HepG2 (cell line): ENCODE measurements around the gene PRIMPOL. TPM values are rescaled to one million over a fixed set of nuclear protein-coding genes. Genes with fewer than 3 reads are reported as not detected.
A peak's percentile ranks its signal among the peaks of the same experiment; 100 is the strongest.

Experiments
- CSRNP1 ChIP-seq: sonication (generic); formaldehyde crosslinking; IDR thresholded peaks from 2 replicates; pipeline ENCODE4 v1.8.1; 2023; ENCODE audit warnings: mild to moderate bottlenecking, missing genetic modification reagents
- CTCF ChIP-seq: sonication (generic); formaldehyde crosslinking; IDR thresholded peaks from 2 replicates; pipeline ENCODE4 v1.5.0; 2020; ENCODE audit warnings: mild to moderate bottlenecking, missing genetic modification reagents, moderate library complexity
- KLF12 ChIP-seq: sonication (generic); formaldehyde crosslinking; IDR thresholded peaks from 2 replicates; pipeline ENCODE4 v1.4.0; 2020; ENCODE audit warnings: missing genetic modification reagents, borderline replicate concordance
- MAFK ChIP-seq, 2 experiments: IDR thresholded peaks in 1 of 2; conservative IDR thresholded peaks in 1 of 2; 2 replicates each; pipeline ENCODE4 v1.6.1; 2011; ENCODE audit warnings: improper control_type of control experiment in 2 of 2, low read length in 2 of 2
- RELA ChIP-seq: sonication (generic); formaldehyde crosslinking; IDR thresholded peaks from 2 replicates; pipeline ENCODE4 v1.4.0; 2020; ENCODE audit warnings: missing genetic modification reagents
- TFE3 ChIP-seq: IDR thresholded peaks from 2 replicates; pipeline ENCODE4 v1.6.1; 2016
- ZBTB39 ChIP-seq: sonication (generic); formaldehyde crosslinking; IDR thresholded peaks from 2 replicates; pipeline ENCODE4 v1.5.0; 2020; ENCODE audit warnings: missing genetic modification reagents
- ZMAT5 ChIP-seq: sonication (generic); formaldehyde crosslinking; IDR thresholded peaks from 2 replicates; pipeline ENCODE4 v1.5.0; 2020; ENCODE audit warnings: mild to moderate bottlenecking, low read depth, missing genetic modification reagents, borderline replicate concordance
- ZNF530 ChIP-seq: sonication (generic); formaldehyde crosslinking; IDR thresholded peaks from 2 replicates; pipeline ENCODE4 v1.5.0; 2020; ENCODE audit warnings: low read depth, mild to moderate bottlenecking, missing genetic modification reagents
- ZNF558 ChIP-seq: sonication (generic); formaldehyde crosslinking; IDR thresholded peaks from 2 replicates; pipeline ENCODE4 v1.9.0; 2022; ENCODE audit warnings: mild to moderate bottlenecking, missing genetic modification reagents, borderline replicate concordance
- polyA plus RNA-seq, 8 experiments: library from polyadenylated mRNA; depleted of rRNA in 3 of 8; stranded (reverse) in 7 of 8; unstranded in 1 of 8; fragments of >200 nt; fragmentation: Illumina TruSeq in 4 of 8; extraction: Trizol in 4 of 8; gene quantifications; 2 replicates each; pipeline versions ENCODE4 v1.2.1 to v1.2.3, GENCODE V29; 2011 to 2016; ENCODE audit warnings: low read depth in 4 of 8, missing spikeins in 1 of 8, mixed read lengths in 1 of 8; ENCODE audit not compliant: insufficient read depth in 1 of 8
- total RNA-seq, 5 experiments: library from RNA; depleted of rRNA; stranded (reverse); fragments of >200 nt; fragmentation: Illumina TruSeq; extraction: Trizol; gene quantifications; 2 replicates each; pipeline ENCODE4 v1.2.3, GENCODE V29; 2016; ENCODE audit warnings: low read depth in 1 of 5
- TF ChIP-seq, protein P1 (sequence below): sonication (generic); formaldehyde crosslinking; IDR thresholded peaks from 2 replicates; pipeline ENCODE4 v1.5.1; 2020; ENCODE audit warnings: mild to moderate bottlenecking, moderate library complexity, missing genetic modification reagents
- TF ChIP-seq, protein P2 (sequence below): sonication (generic); formaldehyde crosslinking; IDR thresholded peaks from 2 replicates; pipeline ENCODE4 v1.5.0; 2020; ENCODE audit warnings: missing genetic modification reagents

PRIMPOL gene
- total and polyA plus RNA-seq, 2 of the 13 experiments (the other 11 are each of a cell fraction or from before 2014, with no cell fraction given), result 7.3 to 11.0 TPM

GRCh38 chr4:184648313-184649025, 1.1 kb upstream of the PRIMPOL start (continued):
- TF ChIP-seq, protein P1, sequence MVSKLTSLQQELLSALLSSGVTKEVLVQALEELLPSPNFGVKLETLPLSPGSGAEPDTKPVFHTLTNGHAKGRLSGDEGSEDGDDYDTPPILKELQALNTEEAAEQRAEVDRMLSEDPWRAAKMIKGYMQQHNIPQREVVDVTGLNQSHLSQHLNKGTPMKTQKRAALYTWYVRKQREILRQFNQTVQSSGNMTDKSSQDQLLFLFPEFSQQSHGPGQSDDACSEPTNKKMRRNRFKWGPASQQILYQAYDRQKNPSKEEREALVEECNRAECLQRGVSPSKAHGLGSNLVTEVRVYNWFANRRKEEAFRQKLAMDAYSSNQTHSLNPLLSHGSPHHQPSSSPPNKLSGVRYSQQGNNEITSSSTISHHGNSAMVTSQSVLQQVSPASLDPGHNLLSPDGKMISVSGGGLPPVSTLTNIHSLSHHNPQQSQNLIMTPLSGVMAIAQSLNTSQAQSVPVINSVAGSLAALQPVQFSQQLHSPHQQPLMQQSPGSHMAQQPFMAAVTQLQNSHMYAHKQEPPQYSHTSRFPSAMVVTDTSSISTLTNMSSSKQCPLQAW, result 0 out of 2 replicates have a peak, but pooled peaks have one; percentile 35
- no peak for TF ChIP-seq TFE3 (CRISPR knock-in tag)
- TF ChIP-seq CSRNP1 (CRISPR knock-in tag), result peak; percentile 7; the same call in 1 of the 2 replicates
- TF ChIP-seq CTCF, result peak; percentile 20; the same call in 1 of the 2 replicates
- TF ChIP-seq MAFK (conservative IDR thresholded peaks at IDR 0.05 in 1 of 2, IDR thresholded peaks at IDR 0.05 in 1 of 2; ENCODE audit: low read length in 2 of 2), result no peak
- no peak for TF ChIP-seq ZBTB39 (CRISPR knock-in tag)
- 0 out of 2 replicates have a peak, but pooled peaks have one; percentile 27 for TF ChIP-seq KLF12
- no peak for TF ChIP-seq ZNF558 (CRISPR knock-in tag)
- TF ChIP-seq RELA (CRISPR knock-in tag), result no peak
- TF ChIP-seq ZNF530 (CRISPR knock-in tag), result no peak
- 0 out of 2 replicates have a peak, but pooled peaks have one; percentile 46 for TF ChIP-seq ZMAT5 (CRISPR knock-in tag)
- TF ChIP-seq, protein P2, sequence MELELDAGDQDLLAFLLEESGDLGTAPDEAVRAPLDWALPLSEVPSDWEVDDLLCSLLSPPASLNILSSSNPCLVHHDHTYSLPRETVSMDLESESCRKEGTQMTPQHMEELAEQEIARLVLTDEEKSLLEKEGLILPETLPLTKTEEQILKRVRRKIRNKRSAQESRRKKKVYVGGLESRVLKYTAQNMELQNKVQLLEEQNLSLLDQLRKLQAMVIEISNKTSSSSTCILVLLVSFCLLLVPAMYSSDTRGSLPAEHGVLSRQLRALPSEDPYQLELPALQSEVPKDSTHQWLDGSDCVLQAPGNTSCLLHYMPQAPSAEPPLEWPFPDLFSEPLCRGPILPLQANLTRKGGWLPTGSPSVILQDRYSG (CRISPR knock-in tag), result peak; percentile 38; the same call in 1 of the 2 replicates
